ENCODE results near the gene ARIH2.
A peak's percentile ranks its signal among the peaks of the same experiment; 100 is the strongest.
"Not testable (repeated sequence)": the region's sequence is repeated elsewhere in the genome, so short reads cannot be mapped to it uniquely, and the experiment has no call there.

ARIH2 gene

GRCh38 chr3:48918388-48919214, at the start of gene ARIH2:
Gene ARIH2, plus strand, starts transcription at chr3:48918842. Its CDS starts 8,717 bp downstream, at chr3:48927559.
- peak; percentile 69 for FAIRE-seq

GRCh38 chr3:48877671-48878070, 41.0 kb upstream of the ARIH2 start:
- FAIRE-seq = no peak

GRCh38 chr3:48879307-48879993, 39.2 kb upstream of the ARIH2 start:
- FAIRE-seq = no peak

GRCh38 chr3:48879994-48880377, 38.7 kb upstream of the ARIH2 start:
- no peak for FAIRE-seq

GRCh38 chr3:48881006-48881405, 37.6 kb upstream of the ARIH2 start:
- no peak for FAIRE-seq

GRCh38 chr3:48881652-48882114, 37.0 kb upstream of the ARIH2 start:
- no peak for FAIRE-seq

- no peak for FAIRE-seq
Measured at GRCh38 chr3:48885753-48886152, 32.9 kb upstream of the ARIH2 start.

- FAIRE-seq = no peak
Measured at GRCh38 chr3:48891606-48892005, 27.0 kb upstream of the ARIH2 start.

GRCh38 chr3:48894516-48894915, 24.1 kb upstream of the ARIH2 start:
- FAIRE-seq = no peak

- no peak for FAIRE-seq
Measured at GRCh38 chr3:48896936-48897335, 21.7 kb upstream of the ARIH2 start.

GRCh38 chr3:48897460-48898376, 20.9 kb upstream of the ARIH2 start:
- FAIRE-seq = no peak

GRCh38 chr3:48898383-48899234, 20.0 kb upstream of the ARIH2 start, which contains the start of gene SLC25A20:
Gene SLC25A20, minus strand, starts transcription at chr3:48898882. Its CDS starts 88 bp downstream, at chr3:48898794.
- no peak for FAIRE-seq

- no peak for FAIRE-seq
Measured at GRCh38 chr3:48899273-48899672, 19.4 kb upstream of the ARIH2 start.

GRCh38 chr3:48907026-48907425, 11.6 kb upstream of the ARIH2 start:
- not testable (repeated sequence) for FAIRE-seq

GRCh38 chr3:48915296-48915695, 3.3 kb upstream of the ARIH2 start:
- FAIRE-seq = no peak

GRCh38 chr3:48919215-48920138, 835 bp downstream of the ARIH2 start:
- FAIRE-seq = no peak

GRCh38 chr3:48926425-48927392, 8.1 kb downstream of the ARIH2 start:
- no peak for FAIRE-seq

- FAIRE-seq = no peak
Measured at GRCh38 chr3:48927928-48928327, 9.3 kb downstream of the ARIH2 start.

- FAIRE-seq = no peak
Measured at GRCh38 chr3:48928679-48929078, 10.0 kb downstream of the ARIH2 start.

Data from endometrium (tissue), 2 donors.